HEK293T (cell line): ENCODE data around the gene ASS1.

Experiments used
- CTCF ChIA-PET: fragments of 350-600 bp; formaldehyde crosslinking; extraction: SDS; loops from one replicate; lab custom pipeline; 2021; ENCODE audit warnings: antibody characterized with exemption, inconsistent platforms; lab: Yijun Ruan, JAX
- POLR2A ChIA-PET: fragments of 350-600 bp; formaldehyde crosslinking; extraction: SDS; loops from one replicate; lab custom pipeline; 2020; ENCODE audit warnings: antibody characterized with exemption, inconsistent platforms; lab: Yijun Ruan, JAX
- DNase-seq: peaks from one replicate; pipeline ENCODE4 v3.0.0; 2012; ENCODE audit warnings: mixed read lengths; ENCODE audit errors: extremely low spot score
- ARNT ChIP-seq: fragments of 450-650 bp; IDR thresholded peaks from 2 replicates; pipeline ENCODE4 v1.6.1; 2017; ENCODE audit warnings: mild to moderate bottlenecking
- BHLHE40 ChIP-seq: fragments of 450-650 bp; IDR thresholded peaks from 2 replicates; pipeline ENCODE4 v1.6.1; 2016; ENCODE audit warnings: mild to moderate bottlenecking, moderate library complexity, borderline replicate concordance
- CTBP1 ChIP-seq: fragments of 450-650 bp; IDR thresholded peaks from 2 replicates; pipeline ENCODE4 v1.6.1; 2016; ENCODE audit warnings: borderline replicate concordance
- ELF4 ChIP-seq: fragments of 450-650 bp; IDR thresholded peaks from 2 replicates; pipeline ENCODE4 v1.6.1; 2017; ENCODE audit warnings: antibody characterized with exemption
- FOXA1 ChIP-seq: fragments of 450-650 bp; IDR thresholded peaks from 2 replicates; pipeline ENCODE4 v1.6.1; 2016; ENCODE audit warnings: mild to moderate bottlenecking
- FOXK2 ChIP-seq: fragments of 450-650 bp; IDR thresholded peaks from 2 replicates; pipeline ENCODE4 v1.6.1; 2016; ENCODE audit warnings: mild to moderate bottlenecking
- FOXM1 ChIP-seq: fragments of 450-650 bp; IDR thresholded peaks from 2 replicates; pipeline ENCODE4 v1.6.1; 2017; ENCODE audit warnings: mild to moderate bottlenecking, borderline replicate concordance
- HDGF ChIP-seq: fragments of 450-650 bp; IDR thresholded peaks from 2 replicates; pipeline ENCODE4 v1.6.1; 2017; ENCODE audit warnings: antibody characterized with exemption, borderline replicate concordance
- L3MBTL2 ChIP-seq: fragments of 450-650 bp; conservative IDR thresholded peaks from 2 replicates; pipeline ENCODE4 v1.6.1; 2016; ENCODE audit warnings: mild to moderate bottlenecking
- LEF1 ChIP-seq: fragments of 450-650 bp; IDR thresholded peaks from 2 replicates; pipeline ENCODE4 v1.6.1; 2017; ENCODE audit warnings: mild to moderate bottlenecking, borderline replicate concordance
- NFRKB ChIP-seq: fragments of 450-650 bp; IDR thresholded peaks from 2 replicates; pipeline ENCODE4 v1.6.1; 2016; ENCODE audit warnings: mild to moderate bottlenecking, moderate library complexity
- SP1 ChIP-seq: fragments of 450-650 bp; IDR thresholded peaks from 2 replicates; pipeline ENCODE4 v1.6.1; 2017
- SUZ12 ChIP-seq: fragments of 450-650 bp; IDR thresholded peaks from 2 replicates; pipeline ENCODE4 v1.6.1; 2016; ENCODE audit warnings: mild to moderate bottlenecking
- TARDBP ChIP-seq: fragments of 450-650 bp; IDR thresholded peaks from 2 replicates; pipeline ENCODE4 v1.6.1; 2016
- ZNF384 ChIP-seq: fragments of 450-650 bp; IDR thresholded peaks from 2 replicates; pipeline ENCODE4 v1.6.1; 2016
- TF ChIP-seq, protein P1 (sequence below): fragments of 450-650 bp; IDR thresholded peaks from 2 replicates; pipeline ENCODE4 v1.6.1; 2016

ASS1 gene

DNA sequence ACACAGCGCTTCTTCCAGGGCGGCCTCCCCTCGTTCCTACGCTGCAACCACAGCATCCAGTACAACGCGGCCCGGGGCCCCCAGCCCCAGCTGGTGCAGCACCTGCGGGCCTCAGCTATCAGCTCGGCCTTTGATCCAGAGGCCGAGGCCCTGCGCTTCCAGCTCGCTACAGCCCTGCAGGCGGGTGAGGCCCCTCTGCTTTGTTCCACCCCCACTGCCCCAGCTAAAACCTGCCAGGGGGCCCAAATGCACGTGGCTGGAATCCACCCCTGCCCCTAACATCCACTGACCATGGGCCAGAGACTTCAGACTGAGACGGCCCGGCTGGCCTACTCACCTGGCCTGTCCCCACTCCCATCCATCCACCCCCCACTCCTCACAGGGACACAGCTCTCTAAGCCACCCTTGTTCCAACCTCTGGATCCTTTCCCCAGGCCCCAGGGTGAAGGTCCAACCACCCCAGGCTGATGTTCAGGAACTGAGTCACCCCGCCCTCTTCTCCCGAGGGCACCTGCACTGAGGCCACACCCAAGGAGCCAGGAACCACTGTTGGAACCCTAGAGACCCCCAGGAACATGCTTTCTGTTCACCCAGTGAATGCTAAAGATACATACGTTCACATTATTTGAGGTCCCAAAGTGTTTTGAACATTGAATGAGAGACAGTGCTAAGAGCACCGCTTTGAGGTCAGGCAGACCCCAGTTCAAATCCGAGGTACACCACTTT lies 18.9 kb upstream of the ASS1 start:
- no peak for DNase-seq
- ChIA-PET CTCF (interaction anchor here (0.6 kb wide), 1 partner anchor 442 kb away, joined by 3 read pairs; no protein-coding TSS in a partner anchor), POLR2A (no interaction called here)
- TF ChIP-seq HDGF, result no peak
- TF ChIP-seq FOXM1, result no peak
- no peak for TF ChIP-seq L3MBTL2
- TF ChIP-seq FOXA1, result no peak
- TF ChIP-seq SUZ12, result no peak
- no peak for TF ChIP-seq FOXK2
- TF ChIP-seq, protein P1, sequence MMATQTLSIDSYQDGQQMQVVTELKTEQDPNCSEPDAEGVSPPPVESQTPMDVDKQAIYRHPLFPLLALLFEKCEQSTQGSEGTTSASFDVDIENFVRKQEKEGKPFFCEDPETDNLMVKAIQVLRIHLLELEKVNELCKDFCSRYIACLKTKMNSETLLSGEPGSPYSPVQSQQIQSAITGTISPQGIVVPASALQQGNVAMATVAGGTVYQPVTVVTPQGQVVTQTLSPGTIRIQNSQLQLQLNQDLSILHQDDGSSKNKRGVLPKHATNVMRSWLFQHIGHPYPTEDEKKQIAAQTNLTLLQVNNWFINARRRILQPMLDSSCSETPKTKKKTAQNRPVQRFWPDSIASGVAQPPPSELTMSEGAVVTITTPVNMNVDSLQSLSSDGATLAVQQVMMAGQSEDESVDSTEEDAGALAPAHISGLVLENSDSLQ, result no peak
- TF ChIP-seq LEF1, result no peak
- TF ChIP-seq CTBP1, result no peak
- no peak for TF ChIP-seq TARDBP
- no peak for TF ChIP-seq ARNT
- TF ChIP-seq NFRKB, result no peak
- no peak for TF ChIP-seq SP1
- TF ChIP-seq BHLHE40, result no peak
- no peak for TF ChIP-seq ZNF384
- no peak for TF ChIP-seq ELF4

DNA sequence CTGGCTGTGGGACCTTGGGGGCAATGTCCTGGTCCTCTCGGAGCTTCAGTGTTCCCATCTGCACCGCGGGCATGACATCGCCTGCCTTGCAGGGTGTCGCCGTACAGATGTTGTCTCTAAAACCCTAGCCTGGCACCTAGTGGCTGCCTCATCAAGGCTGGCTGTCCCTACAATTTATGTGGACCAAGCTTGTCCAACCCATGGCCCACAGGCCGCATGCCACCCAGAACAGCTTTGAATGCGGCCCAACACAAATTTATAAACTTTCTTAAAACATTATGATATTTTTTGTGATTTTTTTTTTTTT lies 18.3 kb upstream of the ASS1 start:
- TF ChIP-seq CTBP1 (no peak), ELF4 (no peak), LEF1 (no peak), SUZ12 (no peak), L3MBTL2 (no peak), TARDBP (no peak), HDGF (no peak), SP1 (no peak), ARNT (no peak), FOXK2 (no peak), ZNF384 (no peak), FOXM1 (no peak), FOXA1 (no peak), BHLHE40 (no peak), NFRKB (no peak)
- TF ChIP-seq, protein P1, result no peak
- DNase-seq, result no peak
- ChIA-PET CTCF (no interaction called here), POLR2A (no interaction called here)

DNA sequence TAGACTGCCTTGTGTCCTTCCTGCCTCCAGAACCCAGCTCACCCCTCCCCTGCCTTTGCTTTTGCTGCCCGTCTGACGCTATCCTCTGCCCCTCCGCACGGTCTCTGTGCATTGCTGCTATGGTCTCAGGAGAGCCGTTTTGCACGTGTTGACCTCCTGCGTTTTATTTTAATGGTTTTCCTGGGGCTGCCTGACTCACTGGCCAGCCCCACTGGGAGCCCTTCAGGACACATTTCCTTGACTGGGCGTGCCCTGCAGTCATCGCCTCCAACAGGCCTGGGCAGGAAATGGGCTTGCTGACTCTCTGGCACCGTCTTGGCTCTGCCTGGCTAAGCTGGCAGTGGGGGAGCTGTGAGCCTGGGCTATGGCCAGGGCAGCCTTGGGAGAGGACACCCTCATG lies 17.9 kb upstream of the ASS1 start:
- DNase-seq, result no peak
- ChIA-PET CTCF (interaction anchor here (0.6 kb wide), 1 partner anchor 26 kb away, joined by 3 read pairs; no protein-coding TSS in a partner anchor), POLR2A (no interaction called here)
- TF ChIP-seq FOXK2 (no peak), ZNF384 (no peak), BHLHE40 (no peak), CTBP1 (no peak), NFRKB (no peak), ARNT (no peak), HDGF (no peak), FOXA1 (no peak), ELF4 (no peak), LEF1 (no peak), SUZ12 (no peak), FOXM1 (no peak), SP1 (no peak), L3MBTL2 (no peak), TARDBP (no peak)
- TF ChIP-seq, protein P1, result no peak

DNA sequence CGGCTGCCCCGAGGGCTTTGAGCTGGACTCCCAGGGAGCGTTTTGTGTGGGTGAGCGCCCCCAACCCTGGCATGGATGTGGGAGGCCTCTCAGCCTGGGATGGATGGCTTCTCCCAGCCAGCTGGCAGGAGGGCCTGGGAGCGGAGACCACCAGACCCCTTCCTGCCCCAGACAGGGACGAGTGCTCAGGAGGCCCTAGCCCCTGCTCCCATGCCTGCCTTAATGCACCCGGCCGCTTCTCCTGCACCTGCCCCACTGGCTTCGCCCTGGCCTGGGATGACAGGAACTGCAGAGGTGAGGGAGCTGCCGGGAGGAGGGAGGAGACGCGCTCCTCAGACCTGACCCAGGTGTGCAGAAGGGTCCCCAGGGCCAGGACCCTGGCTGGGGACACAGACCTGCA lies 17.4 kb upstream of the ASS1 start:
- DNase-seq, result no peak
- CTCF ChIA-PET, result interaction anchor here (0.6 kb wide), 1 partner anchor 26 kb away, joined by 3 read pairs; no protein-coding TSS in a partner anchor
- TF ChIP-seq SP1, result no peak
- no peak for TF ChIP-seq L3MBTL2
- TF ChIP-seq NFRKB, result no peak
- TF ChIP-seq LEF1, result no peak
- POLR2A ChIA-PET, result no interaction called here

DNA sequence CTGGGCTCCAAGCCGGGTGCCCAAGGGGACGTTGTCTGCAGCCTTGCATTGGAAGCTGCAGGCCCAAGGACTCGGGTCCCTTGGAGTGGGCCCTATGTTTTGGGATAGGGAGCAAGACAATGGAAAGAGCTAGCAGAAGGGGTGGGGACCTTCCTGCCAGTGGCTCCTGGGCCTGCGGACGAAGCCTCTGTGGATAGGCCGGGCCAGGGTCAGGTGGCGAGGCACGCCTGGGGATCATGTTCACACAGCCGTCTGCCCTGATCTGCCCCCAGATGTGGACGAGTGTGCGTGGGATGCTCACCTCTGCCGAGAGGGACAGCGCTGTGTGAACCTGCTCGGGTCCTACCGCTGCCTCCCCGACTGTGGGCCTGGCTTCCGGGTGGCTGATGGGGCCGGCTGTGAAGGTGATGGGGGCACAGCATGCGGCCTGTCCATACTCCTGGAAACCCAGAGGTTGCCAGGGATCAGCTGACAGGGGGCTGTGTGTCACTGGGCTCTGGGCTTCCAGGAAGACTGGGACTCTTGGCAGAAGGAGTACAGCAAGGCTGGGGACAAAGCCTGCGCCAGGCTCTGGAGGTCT lies 16.6 kb upstream of the ASS1 start:
- TF ChIP-seq SUZ12 (no peak), ELF4 (no peak), FOXA1 (no peak), FOXK2 (no peak), FOXM1 (no peak), LEF1 (no peak), TARDBP (no peak), HDGF (no peak), ARNT (no peak), L3MBTL2 (no peak), SP1 (no peak)
- TF ChIP-seq, protein P1, result no peak
- DNase-seq, result no peak
- ChIA-PET POLR2A (no interaction called here), CTCF (no interaction called here)
